Naive thymus-derived CD8-positive, alpha-beta T cell (primary cell): ENCODE data around the gene TMEM53. TPM values are rescaled to one million over a fixed set of nuclear protein-coding genes. Genes with fewer than 3 reads are reported as not detected.

Source experiments
- polyA plus RNA-seq, 3 donors: library from polyadenylated mRNA; unstranded; fragments of 300-500 nt; fragmentation: Illumina TruSeq; gene quantifications; one replicate each; pipeline ENCODE4 v1.2.3, GENCODE V29; 2021
- total RNA-seq, 8 experiments: library from RNA in 2 of 8; stranded (reverse) in 2 of 8; gene quantifications; one replicate each; pipeline ENCODE4 v1.2.3 and lab custom pipeline; 2021 to 2026

Gene TMEM53
- total and polyA plus RNA-seq, 5 experiments from 2014 or later: 1.0 to 5.9 (median 4.6) TPM

Other genes starting within 250 kb of the TMEM53 start
- gene ARMH1, start 233 bp upstream of the TMEM53 start, total RNA-seq: 10 to 100 TPM; 70.4 to 79.0 TPM
- gene ARMH1, start 233 bp upstream of the TMEM53 start, polyA plus RNA-seq: 10 to 100 TPM; 46.2 to 75.6 (median 53.2) TPM
- not detected for gene RNU5D-1, start 56.7 kb upstream of the TMEM53 start, total RNA-seq
- gene RNU5D-1, start 56.7 kb upstream of the TMEM53 start, polyA plus RNA-seq: not detected
- under 1 TPM; 0.41 to 0.91 TPM for gene KIF2C, start 65.4 kb upstream of the TMEM53 start, total RNA-seq
- under 1 TPM; 0.40 to 0.61 (median 0.40) TPM for gene KIF2C, start 65.4 kb upstream of the TMEM53 start, polyA plus RNA-seq
- gene RPS8, start 101.1 kb upstream of the TMEM53 start, total RNA-seq: 1,000 to 10,000 TPM; 2,208 to 2,330 TPM
- gene RPS8, start 101.1 kb upstream of the TMEM53 start, polyA plus RNA-seq: 1,000 to 10,000 TPM; 1,336 to 1,571 (median 1,431) TPM
- 1 to 10 TPM; 1.6 to 2.2 TPM for gene BEST4, start 113.7 kb upstream of the TMEM53 start, total RNA-seq
- under 1 TPM in 2 of 3 donors, not detected in 1; 0.29 to 0.32 TPM for gene BEST4, start 113.7 kb upstream of the TMEM53 start, polyA plus RNA-seq
- 100 to 1,000 TPM; 139 to 140 TPM for gene PLK3, start 125.9 kb upstream of the TMEM53 start, total RNA-seq
- gene PLK3, start 125.9 kb upstream of the TMEM53 start, polyA plus RNA-seq: 10 to 100 TPM; 14.3 to 36.0 (median 25.5) TPM
- gene DYNLT4, start 132.9 kb upstream of the TMEM53 start, total RNA-seq: 1 to 10 TPM; 1.2 to 2.1 TPM
- under 1 TPM in 2 of 3 donors, not detected in 1; 0.24 to 0.86 TPM for gene DYNLT4, start 132.9 kb upstream of the TMEM53 start, polyA plus RNA-seq
- gene BTBD19, start 134.0 kb upstream of the TMEM53 start, total RNA-seq: 1 to 10 TPM; 6.5 to 8.8 TPM
- gene BTBD19, start 134.0 kb upstream of the TMEM53 start, polyA plus RNA-seq: under 1 TPM; 0.16 to 0.47 (median 0.44) TPM
- gene PTCH2, start 168.8 kb upstream of the TMEM53 start, total RNA-seq: 1 to 10 TPM; 1.6 to 2.0 TPM
- not detected for gene PTCH2, start 168.8 kb upstream of the TMEM53 start, polyA plus RNA-seq